Naive B cell (primary cell): ENCODE data around the gene ANKRD29. TPM values are rescaled to one million over a fixed set of nuclear protein-coding genes. Genes with fewer than 3 reads are reported as not detected.
"Not testable (repeated sequence)": the region's sequence is repeated elsewhere in the genome, so short reads cannot be mapped to it uniquely, and the experiment has no call there.

Experiments used
- ATAC-seq, 2 donors: fragments of 150-1000 bp; cut with Tn5 transposase; 2 replicates each; pipeline ENCODE4 v1.10.0; 2021; ENCODE audit warnings: low read depth in 2 of 2, mild to moderate bottlenecking in 2 of 2, moderate library complexity in 2 of 2
- DNase-seq: peaks from one replicate; pipeline ENCODE4 v3.0.0; 2022
- H3K27ac Mint-ChIP-seq, 6 donors: one replicate each; pipeline ENCODE4 v1.8.0; 2020 to 2022; ENCODE audit warnings: mild to moderate bottlenecking in 6 of 6, mixed read lengths in 6 of 6, moderate library complexity in 5 of 6, inconsistent platforms in 2 of 6
- H3K27me3 Mint-ChIP-seq, 3 donors: one replicate each; pipeline ENCODE4 v1.8.0; 2021 to 2022; ENCODE audit warnings: mixed read lengths in 3 of 3, mild to moderate bottlenecking in 1 of 3
- H3K36me3 Mint-ChIP-seq, 2 donors: one replicate each; pipeline ENCODE4 v1.8.0; 2020 to 2022; ENCODE audit warnings: mixed read lengths in 2 of 2, inconsistent platforms in 1 of 2, mild to moderate bottlenecking in 1 of 2
- H3K4me1 Mint-ChIP-seq, 3 donors: one replicate each; pipeline ENCODE4 v1.8.0; 2020 to 2022; ENCODE audit warnings: mixed read lengths in 3 of 3, inconsistent platforms in 1 of 3, mild to moderate bottlenecking in 1 of 3, moderate library complexity in 1 of 3
- H3K4me3 Mint-ChIP-seq, 8 donors: one replicate each; pipeline ENCODE4 v1.8.0; 2020 to 2022; ENCODE audit warnings: mild to moderate bottlenecking in 8 of 8, mixed read lengths in 8 of 8, moderate library complexity in 8 of 8, inconsistent platforms in 2 of 8
- H3K9me3 Mint-ChIP-seq, 7 donors: one replicate each; pipeline ENCODE4 v1.8.0; 2020 to 2022; ENCODE audit warnings: mixed read lengths in 7 of 7, mild to moderate bottlenecking in 5 of 7, inconsistent platforms in 2 of 7, moderate library complexity in 1 of 7
- polyA plus RNA-seq, 6 donors: library from polyadenylated mRNA; unstranded; fragments of 300-500 nt; fragmentation: Illumina TruSeq; gene quantifications; one replicate each; pipeline ENCODE4 v1.2.3, GENCODE V29; 2021; ENCODE audit warnings: low read depth in 6 of 6

The ANKRD29 gene
- polyA plus RNA-seq, 6 donors from 2014 or later = 0.26 to 0.33 TPM; not detected in 4

DNA sequence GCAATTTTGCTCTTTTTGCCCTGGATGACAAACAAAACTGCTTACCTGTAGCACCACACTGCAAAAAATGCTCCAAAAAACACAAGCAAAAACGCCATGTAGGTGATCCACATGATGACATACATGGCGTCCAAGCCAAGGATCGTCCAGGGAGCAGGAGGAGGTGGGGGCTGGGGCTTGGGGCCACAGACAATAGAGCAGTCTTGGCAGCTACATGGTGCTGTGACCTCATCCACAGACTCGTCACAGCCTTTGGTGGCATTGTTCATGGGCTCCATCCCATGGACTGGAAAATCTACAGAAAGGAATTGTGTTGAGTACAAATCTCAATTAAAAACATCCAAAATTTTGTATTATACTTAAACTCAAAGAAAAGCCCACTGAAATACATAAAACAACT is 102.5 kb downstream of the ANKRD29 start:
- Mint-ChIP-seq H3K27ac (no peak overlapping the region), H3K36me3 (peaks cover 27 to 41% of the 10 kb centered on the region in 2 donors), H3K27me3 (no peaks in the 10 kb centered on the region), H3K4me3 (no peak overlapping the region), H3K9me3 (no peaks in the 10 kb centered on the region), H3K4me1 (no peaks in the 10 kb centered on the region)
- DNase-seq (no peak), ATAC-seq (no peak)

DNA sequence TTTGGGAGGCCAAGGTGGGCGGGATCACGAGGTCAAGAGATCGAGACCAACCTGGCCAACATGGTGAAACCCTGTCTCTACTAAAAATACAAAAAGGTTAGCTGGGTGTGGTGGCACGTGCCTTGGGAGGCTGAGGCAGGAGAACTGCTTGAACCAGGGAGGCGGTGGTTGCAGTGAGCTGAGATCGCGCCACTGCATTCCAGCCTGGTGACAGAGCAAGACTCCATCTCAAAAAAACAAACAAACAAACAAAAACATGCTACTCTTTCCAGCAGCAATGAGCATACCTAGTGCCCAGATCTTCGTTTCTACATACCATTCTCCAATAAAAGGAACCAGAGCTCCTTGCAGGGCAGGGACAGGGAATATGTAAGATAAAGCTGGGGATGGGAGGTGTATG is 105.2 kb downstream of the ANKRD29 start:
- peak overlapping the region in 1 of 6 donors; percentile 1 for H3K27ac Mint-ChIP-seq
- not testable (repeated sequence) for ATAC-seq, H3K4me1 Mint-ChIP-seq, H3K9me3 Mint-ChIP-seq, H3K27me3 Mint-ChIP-seq, H3K4me3 Mint-ChIP-seq, DNase-seq
- H3K36me3 Mint-ChIP-seq = peaks cover 37 to 38% of the 10 kb centered on the region in 2 donors

DNA sequence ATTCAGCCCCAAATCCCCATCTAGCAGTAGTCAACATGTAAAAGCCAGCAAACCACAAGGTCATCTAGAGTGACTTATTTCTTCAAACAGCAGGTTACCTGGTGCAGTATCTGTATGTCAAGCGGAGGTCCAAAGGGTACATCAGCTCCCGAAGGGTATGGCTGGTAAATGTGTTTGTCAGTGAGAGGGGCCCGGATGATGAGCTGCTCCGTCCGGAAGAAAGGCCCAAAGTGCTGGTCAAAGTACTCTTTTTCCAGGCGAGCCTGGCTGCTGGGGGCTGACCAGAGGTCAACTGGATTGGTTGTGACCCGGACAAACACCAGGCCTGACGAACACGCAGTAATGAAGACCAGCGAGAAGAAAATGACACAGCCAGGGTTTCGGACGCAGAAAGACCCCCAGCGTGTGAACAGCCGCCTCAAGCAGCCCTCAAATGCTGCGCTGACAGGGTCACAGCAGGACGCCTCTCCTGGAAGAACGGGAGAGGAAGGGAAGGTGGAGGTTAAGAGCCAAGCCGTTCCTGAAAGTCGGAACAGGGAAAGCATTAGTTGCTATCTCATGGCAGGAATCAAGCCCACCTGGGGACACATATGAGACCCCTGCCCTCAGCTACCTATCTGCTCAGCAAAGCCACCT is 106.4 kb downstream of the ANKRD29 start:
- no peak for DNase-seq
- H3K27me3 Mint-ChIP-seq = no peaks in the 10 kb centered on the region
- H3K27ac Mint-ChIP-seq = no peak overlapping the region
- H3K4me3 Mint-ChIP-seq = no peak overlapping the region
- peaks cover 43 to 48% of the 10 kb centered on the region in 2 donors for H3K36me3 Mint-ChIP-seq
- no peak for ATAC-seq
- no peaks in the 10 kb centered on the region for H3K9me3 Mint-ChIP-seq
- no peaks in the 10 kb centered on the region for H3K4me1 Mint-ChIP-seq

DNA sequence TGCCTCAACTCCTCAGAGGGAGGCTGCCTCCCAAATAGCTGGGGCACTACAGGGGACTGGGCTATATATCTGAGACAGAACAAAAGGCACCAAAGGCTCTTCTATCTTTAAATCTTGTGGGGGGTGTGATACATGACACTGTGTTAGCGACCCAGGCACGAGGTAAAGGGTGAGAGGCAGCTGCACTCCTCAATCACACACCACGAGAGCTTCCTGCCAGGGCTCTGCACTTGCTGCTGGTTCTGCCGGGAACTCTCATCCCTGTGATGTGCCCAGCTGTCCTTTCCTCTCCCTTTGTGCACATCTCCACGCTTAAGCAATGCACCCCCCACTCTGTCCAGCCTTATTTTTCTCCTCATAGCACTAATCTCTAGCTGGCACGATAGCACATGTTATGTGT is 108.8 kb downstream of the ANKRD29 start:
- Mint-ChIP-seq H3K36me3 (peaks cover 34 to 48% of the 10 kb centered on the region in 2 donors), H3K27me3 (no peaks in the 10 kb centered on the region), H3K4me1 (no peaks in the 10 kb centered on the region), H3K9me3 (no peaks in the 10 kb centered on the region), H3K4me3 (no peak overlapping the region), H3K27ac (peak overlapping the region in 1 of 6 donors; percentile 37)
- no peak for ATAC-seq
- DNase-seq = no peak

DNA sequence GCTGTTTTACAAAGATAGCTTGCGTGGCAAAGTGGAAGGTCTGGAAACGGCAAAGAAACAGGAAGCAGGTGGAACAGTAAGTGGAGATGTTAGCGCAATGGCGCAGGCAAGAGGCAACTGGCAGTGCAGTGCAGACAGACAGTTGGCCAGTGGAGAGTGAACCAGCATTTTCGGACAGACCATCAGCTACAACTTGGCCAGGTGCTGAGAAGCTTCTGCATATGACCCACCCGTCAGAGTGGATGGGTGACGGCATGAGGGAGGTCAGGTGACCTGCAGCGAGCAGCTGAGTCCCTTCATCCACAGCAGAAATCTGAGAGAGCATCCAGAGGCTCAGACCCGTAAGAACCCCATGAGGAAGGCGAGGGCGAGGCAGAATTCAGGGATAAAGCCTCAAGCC is 110.2 kb downstream of the ANKRD29 start:
- no peaks in the 10 kb centered on the region for H3K4me1 Mint-ChIP-seq
- no peaks in the 10 kb centered on the region for H3K9me3 Mint-ChIP-seq
- DNase-seq (no peak), ATAC-seq (no peak)
- H3K27me3 Mint-ChIP-seq = no peaks in the 10 kb centered on the region
- H3K27ac Mint-ChIP-seq = peak overlapping the region in 1 of 6 donors; percentile 32
- no peak overlapping the region for H3K4me3 Mint-ChIP-seq
- H3K36me3 Mint-ChIP-seq = peaks cover 31 to 49% of the 10 kb centered on the region in 2 donors

DNA sequence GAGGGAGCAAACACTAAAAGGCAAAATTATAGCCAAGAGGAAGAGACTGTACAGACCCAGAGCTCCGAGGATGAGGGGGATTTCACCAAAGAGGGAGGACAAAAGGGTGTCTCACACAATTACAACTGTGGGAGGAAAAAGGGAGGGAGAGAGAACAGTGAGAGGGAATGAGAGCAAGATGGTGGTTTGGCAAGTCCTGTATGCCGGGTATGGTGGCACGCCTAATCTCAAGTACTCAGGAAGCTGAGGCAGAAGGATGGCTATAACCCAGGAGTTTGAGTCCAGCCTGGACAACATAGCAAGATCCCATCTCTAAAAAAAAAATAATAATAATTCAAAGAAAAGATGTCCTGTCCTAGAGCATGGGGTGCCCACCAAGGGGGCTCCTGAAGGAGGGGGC is 110.7 kb downstream of the ANKRD29 start:
- no peaks in the 10 kb centered on the region for H3K9me3 Mint-ChIP-seq
- no peak for ATAC-seq
- no peak overlapping the region for H3K4me3 Mint-ChIP-seq
- no peaks in the 10 kb centered on the region for H3K4me1 Mint-ChIP-seq
- peak overlapping the region in 2 of 6 donors; percentile 46 to 84 for H3K27ac Mint-ChIP-seq
- peaks cover 28 to 45% of the 10 kb centered on the region in 2 donors for H3K36me3 Mint-ChIP-seq
- no peak for DNase-seq
- no peaks in the 10 kb centered on the region for H3K27me3 Mint-ChIP-seq

DNA sequence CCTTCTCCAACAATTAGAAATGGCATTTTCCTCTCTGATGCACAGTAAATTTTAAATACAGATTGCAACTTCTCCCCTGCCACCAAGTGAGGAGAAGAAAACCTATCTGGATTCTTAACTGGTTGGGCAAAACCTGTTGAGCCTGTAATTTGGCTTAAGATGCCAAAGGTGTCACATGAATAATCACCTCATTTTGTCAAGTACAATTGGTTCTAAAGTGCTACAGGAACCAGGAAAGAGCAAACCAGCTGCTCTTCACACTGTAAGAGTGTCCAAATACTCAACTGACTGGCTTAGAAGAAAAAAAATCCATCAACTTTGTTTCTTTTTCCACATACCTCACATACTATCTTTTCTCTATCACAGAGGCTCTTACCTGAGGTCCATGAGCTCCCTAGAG is 111.8 kb downstream of the ANKRD29 start:
- Mint-ChIP-seq H3K27ac (no peak overlapping the region), H3K27me3 (no peaks in the 10 kb centered on the region), H3K4me3 (no peak overlapping the region), H3K36me3 (peaks cover 22 to 44% of the 10 kb centered on the region in 2 donors), H3K4me1 (no peaks in the 10 kb centered on the region), H3K9me3 (no peaks in the 10 kb centered on the region)
- DNase-seq (no peak), ATAC-seq (no peak)

Other genes with a start within 250 kb of the ANKRD29 start
- gene RIOK3, start 209.6 kb downstream of the ANKRD29 start, polyA plus RNA-seq = 10 to 100 TPM; 67.1 to 95.8 (median 78.8) TPM
- 10 to 100 TPM; 40.1 to 98.1 (median 88.1) TPM for gene RMC1, start 159.4 kb downstream of the ANKRD29 start, polyA plus RNA-seq
- 10 to 100 TPM in 3 of 6 donors, 1 to 10 TPM in 3; 8.5 to 17.9 (median 10.8) TPM for gene NPC1, start 76.4 kb downstream of the ANKRD29 start, polyA plus RNA-seq
- gene LAMA3, start 26.5 kb upstream of the ANKRD29 start, polyA plus RNA-seq = under 1 TPM in 2 of 6 donors, not detected in 4; 0.07 to 0.45 TPM